GM04503 (cell line): ENCODE measurements around the gene MPP3.

ENCODE experiments used
- DNase-seq: peaks from one replicate; pipeline ENCODE4 v3.0.0-alpha.2; 2012; ENCODE audit warnings: low read depth

MPP3 gene

DNA sequence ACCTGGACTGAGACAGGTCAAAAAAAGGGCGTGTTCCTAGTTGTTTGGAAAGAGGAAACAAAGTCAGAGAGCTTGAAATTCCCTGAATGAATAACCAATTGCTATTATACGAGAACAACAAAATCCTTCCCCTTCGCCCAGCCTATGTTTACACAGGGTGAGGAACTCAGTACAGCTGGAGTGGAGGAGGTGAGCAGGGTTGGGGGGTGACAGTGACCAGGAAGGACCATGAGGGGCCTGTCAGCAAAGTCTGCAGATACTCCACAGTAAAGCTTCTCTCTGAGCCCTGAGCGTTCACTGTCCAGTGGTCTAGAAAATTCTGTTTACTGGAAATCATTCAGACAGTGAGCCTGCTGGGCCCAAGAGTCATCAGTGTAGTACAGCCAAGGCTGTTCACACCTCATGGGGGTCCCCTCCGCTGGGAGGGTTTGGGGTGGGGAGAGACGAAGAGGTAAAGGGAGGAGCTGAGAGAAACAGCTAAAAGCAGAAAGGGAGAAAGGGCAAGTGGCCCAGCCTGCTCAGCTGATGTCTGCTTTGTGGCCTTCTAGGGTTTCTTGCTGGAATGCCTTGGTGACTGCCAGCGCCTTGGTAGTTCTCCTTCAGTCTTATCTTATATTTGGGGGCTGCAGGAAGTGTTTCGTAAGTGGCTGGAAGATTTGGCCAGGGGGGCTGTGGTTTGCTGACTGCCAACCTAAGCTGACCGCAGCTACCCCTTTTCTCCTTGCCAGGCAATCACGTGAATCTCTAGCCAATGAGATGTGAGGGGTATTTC is 59.9 kb downstream of the MPP3 start:
- DNase-seq: no peak

DNA sequence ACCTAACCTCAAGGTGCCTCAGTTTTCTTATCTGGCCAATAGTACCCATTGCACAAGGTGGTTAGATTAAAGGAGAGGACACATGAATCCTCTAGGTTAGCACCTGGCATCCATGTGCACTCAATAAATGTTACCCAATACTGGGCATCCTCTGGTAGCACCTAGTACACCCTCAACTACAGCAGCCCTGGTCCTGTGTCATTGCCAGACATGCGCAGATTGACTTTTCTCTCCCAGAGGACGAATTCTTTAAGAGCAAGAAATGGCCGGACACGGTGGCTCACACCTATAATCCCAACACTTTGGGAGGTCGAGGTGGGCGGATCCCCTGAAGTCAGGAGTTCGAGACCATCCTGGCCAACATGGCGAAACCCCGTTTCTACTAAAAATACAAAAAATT is 61.5 kb downstream of the MPP3 start:
- DNase-seq: no peak

DNA sequence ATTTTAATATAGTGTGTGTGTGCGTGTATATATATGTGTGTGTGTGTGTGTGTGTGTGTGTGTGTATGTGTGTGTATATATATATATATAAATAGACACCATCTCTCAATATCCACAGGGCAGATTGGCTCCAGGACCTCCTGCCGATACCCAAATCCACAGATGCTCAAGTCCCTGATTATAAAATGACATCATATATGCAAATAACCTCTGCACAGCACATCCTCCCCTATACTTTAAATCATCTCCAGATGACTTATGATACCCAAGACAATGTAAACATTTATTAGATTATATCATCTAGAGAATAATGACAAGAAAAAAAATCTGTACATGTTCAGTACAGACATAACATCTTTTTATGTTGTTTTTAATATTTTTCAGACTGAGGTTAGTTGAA is 62.0 kb downstream of the MPP3 start:
- no peak for DNase-seq

DNA sequence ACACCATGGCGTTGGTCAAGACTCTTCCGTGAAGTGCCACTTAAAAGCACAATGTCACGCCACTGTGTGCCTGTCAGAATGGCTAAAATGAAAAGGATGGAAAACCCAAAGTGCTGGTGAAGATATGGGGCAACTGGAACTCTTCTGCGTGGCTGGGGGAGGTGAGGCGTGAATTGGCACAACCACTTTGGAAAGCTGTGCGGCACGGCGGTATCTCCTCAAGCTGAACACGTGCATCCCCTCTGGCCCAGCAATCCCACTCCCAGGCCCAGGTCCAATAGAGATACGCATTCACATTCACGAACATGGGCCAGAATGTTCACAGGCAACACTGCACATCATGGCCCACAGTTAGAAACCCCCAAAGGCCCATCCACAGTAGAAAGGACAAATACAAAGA is 63.1 kb downstream of the MPP3 start:
- DNase-seq: no peak

DNA sequence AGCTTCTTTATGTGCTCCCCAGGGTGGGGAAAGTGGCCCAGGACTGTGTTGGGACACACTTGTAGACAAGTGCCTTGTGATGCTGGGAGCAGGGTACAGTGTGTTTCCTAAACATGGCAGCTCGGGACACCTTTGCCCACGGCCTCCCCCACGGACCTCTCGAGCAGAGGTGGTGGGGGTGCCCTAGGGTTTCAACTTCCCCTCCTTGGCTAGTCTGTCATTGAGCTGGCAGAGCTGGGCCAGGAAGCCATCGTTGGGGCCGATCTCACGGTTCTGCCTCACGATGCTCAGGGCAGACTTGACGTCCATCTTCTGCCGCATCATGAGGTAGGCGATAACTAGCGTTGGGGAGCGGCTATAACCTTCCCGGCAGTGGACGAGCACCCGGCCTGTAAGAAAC is 63.5 kb downstream of the MPP3 start:
- no peak for DNase-seq

DNA sequence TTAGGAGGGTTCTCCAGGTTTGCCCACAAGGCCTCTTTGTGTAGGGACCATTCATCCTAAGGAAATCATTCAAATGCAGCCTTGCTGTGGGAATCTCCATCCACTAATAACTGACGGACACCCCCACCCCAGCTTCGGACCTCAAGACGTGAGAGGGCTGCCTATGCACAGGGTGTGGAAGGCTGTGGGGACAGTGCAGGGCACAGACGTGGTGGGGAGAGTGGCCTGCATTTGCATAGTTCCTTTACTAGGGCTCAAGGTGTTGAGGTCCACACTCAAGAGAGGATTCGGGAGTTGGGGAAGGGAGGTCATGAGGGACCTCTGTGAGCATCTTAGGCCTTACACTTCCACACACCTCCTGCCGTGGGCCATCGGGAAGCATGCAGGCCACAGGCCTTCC is 64.0 kb downstream of the MPP3 start:
- DNase-seq: no peak

DNA sequence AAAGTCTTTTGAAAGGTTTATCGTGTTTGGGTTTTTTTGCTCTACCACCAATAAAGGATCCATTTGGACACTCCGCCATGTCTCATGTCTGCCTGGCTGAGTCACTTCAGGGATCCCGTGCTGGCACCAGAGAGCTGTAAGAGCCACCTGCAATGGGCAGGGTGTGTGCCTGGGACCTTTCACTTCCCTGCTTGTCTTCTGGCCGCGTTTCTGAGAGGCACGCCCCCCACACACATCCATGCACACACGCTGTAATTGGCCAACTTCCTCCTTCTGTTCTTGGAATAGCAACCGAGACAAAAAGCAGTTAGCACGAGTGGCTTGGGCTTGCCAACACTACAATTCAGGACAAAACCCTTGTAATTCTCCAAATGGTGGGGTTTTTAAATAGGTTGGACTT is 64.6 kb downstream of the MPP3 start:
- no peak for DNase-seq

DNA sequence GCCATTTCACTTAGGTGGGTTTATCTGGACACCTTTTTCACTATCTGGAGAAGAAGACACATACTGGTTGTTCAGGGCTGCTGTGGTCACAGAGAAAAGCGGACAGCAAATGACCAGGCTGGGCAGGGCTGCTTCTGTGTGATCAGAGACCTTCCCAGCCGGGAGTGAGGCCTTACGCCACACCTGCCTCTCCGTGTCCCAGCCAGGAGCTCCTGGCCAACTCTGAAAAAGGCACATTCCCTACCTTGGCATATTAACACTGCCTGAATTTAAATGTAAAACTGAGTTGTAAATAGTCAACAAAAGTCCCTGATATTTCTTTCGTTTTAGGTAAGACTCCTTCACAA is 65.3 kb downstream of the MPP3 start:
- DNase-seq: no peak

DNA sequence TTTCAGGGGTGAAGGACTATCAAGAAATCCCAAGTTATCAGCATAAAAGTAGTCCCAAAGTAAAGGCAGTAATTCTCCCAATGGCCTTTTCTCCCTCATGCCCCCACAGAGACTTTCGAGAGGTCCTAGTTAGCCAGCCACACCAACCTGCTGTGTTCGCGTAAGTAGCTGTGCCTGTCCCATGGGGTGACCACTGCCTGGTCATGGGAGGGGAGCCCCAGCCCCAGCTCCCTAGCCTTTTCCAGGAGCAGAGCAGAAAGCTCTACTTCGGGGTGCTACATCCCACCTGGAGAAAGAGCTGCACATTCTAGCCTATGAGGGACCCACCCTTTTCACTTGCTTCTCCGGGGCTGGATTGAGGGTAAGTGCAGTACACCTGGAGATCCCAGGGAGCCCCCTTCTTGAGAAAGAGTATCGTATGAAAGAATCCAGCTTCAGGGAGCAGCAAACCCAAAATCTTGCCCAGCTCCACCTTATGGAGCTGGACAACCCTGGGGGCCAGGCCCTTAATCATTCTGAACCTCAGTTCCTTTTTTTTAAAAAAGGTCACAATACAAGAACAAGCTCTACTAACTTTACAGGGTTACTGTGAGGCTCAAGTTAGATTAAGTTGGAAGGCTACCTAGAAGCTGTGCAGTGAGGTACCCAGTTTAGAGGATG is 65.8 kb downstream of the MPP3 start:
- no peak for DNase-seq

DNA sequence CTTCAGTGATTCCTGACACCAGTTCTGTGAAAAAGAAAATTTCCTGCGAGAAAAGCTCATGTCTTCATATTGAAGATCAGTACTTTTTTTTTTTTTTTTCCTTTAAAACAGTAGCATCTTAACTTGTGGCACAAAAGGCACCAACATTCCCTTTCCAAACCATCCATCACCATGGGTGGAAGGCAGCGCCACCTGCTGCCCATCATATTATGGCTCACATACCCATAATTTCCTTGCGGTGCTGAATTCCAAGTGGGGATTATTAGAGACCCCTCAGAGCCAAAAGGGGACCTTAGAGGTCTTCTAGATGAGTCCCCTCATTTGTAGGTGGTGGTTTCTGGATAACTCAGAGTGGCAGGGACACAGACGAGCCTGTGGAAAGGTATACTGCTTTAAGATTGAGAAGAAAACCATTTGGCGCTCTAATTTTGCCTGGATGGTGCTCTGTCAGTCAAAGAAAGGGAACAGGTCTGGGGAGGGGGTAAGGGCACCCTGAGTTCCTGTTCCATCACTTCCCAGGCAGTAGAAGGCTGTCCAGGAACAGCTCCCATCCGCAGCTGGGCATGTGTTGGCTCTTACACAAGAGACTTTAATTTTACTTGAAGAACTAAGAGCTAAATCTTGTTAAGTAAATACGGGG is 66.4 kb downstream of the MPP3 start:
- DNase-seq: no peak

DNA sequence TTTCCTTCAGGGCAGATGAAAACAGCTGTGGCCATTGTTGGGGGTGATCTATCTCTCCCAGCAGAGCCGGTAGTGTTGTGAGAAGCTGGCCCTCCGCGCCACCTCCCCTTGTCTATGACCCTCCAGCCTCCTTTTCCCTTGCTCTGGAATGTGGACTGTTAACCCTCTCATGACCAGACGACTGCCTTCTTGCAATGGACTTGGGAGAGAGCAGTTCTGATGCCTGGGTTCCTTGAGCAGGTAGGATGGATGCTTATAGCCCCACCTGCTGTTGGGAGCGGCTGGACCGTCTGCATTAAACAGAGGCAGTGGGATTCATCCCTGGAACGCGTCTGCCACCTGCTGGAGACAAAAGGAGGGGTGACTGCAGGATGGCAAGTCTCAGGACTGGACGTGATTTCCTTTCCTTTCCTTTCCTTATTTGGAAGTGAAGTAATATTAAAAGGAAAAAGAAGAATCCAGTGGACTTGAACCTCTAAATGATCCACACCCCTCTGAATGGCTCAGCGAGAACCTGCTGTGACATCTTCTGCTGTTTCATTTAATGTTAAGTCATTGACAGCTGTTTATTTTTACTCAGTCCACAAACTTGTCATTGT is 72.6 kb downstream of the MPP3 start:
- no peak for DNase-seq

DNA sequence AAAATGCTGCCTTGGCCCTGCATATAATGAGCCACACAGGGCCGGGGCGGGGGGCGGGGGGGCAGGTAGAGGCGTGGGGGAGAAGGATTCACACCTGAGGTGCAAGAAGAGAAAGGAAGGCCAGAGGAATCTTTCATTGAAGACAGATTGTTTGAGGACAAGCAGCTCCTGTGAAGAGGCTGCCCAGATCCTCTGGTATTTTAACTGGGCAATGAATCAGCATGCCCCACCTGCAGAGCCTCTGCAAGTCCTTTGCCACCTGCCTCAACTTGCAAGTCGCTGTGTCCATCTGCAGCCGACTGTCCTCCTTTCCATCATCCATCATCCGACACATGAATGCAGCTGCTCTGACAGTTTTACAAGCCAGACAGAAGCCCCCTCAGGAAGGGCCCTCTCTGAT is 73.1 kb downstream of the MPP3 start:
- DNase-seq: no peak

DNA sequence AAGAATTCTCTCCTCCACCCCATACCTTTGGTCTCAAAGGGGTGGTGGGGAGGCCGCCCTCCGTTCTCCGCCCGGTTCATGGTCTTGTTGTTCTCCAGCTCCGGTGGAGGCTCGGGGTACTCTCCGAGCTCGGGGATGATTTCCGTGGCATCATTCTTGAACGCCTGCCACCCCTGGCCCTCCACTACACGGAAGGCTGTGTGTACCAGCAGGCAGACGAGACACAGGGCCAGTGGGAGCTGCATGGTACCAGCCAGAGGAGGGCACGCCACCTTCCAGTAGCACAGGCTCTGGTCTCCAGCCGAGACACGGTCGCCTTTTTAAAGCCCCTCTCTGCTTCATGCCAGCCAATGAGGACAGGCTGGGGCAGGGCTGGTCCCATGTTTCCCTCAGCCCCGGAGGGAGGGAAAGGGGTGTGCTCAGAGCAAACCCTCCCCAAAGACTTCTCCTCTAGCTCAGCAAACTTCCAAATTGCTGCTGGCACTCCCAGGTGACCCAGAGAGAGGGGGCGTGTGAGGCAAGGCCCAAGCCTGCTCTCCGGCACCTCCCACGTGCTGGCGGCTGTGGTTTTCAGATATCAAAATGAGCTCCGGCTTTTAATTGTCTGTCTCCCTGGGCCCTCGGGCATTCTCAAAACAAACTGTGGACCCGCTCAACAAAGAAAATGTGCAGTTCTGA is 74.3 kb downstream of the MPP3 start, which contains the start of gene SOST:
Gene SOST, minus strand, starts transcription at position 295 of the 678 bp plus-strand sequence. Its CDS starts 50 bp downstream, at position 245.
- no peak for DNase-seq

DNA sequence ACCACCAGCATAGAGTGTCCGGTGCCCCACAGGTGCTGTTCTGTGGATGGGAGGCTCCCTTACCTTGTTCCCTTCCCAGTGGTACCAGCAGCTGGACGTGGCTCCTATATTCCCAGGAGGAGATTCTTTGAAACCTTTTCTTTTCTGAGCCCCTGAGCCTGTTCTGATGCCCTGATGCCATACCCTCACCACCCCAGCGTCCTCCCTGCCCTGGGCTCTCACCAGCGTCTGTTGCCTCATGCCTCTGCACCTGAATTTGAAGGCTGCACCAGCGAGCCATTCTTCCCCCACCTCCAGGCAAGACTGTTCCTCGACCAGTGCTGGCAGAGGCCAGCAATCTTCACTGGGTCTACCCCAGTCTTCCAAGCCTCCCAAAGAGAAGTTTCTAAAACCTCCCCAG is 74.9 kb downstream of the MPP3 start:
- no peak for DNase-seq

DNA sequence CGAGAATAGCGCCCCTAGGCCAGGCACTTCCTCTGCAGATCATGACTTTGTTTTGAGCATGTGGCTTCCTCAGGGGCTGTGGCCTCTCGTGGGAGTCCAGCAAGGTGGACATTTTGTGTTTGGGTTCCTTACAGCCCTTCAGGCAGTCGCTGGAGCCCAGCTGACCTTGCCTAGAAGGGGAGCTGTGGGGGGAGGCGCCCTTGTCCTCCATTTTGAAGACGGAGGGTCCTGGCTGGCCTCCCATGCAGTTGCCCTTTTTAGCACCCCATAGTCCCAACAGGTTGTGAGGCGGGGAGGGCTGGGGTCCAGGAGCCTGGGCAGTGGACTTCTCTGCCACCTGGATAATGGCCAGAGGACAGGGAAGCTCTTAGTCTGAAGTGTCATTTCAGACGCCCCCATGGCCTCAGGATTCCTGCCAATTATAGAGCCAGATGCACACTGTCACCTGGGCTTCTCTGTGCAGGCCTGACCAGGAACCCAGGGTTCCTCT is 75.7 kb downstream of the MPP3 start:
- no peak for DNase-seq

DNA sequence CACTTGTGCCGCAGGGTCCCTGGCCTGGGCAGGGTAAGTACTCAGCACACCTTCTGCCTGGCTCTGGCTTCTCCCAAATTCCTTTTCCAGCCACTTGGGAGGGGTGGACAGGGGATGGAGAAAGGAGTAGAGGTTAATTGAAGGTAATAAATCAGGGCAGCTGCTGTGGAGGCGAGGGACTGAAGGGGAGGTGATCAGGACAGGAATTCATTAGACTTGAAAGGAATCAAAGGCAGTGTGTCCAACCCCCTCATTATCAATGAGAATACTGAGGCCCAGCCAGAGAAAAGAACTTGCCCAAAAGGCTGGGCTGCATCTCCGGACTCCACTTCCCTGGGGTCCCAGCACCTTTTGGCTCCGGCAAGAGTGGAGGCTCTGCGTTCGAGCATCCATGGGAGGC is 76.7 kb downstream of the MPP3 start:
- no peak for DNase-seq

DNA sequence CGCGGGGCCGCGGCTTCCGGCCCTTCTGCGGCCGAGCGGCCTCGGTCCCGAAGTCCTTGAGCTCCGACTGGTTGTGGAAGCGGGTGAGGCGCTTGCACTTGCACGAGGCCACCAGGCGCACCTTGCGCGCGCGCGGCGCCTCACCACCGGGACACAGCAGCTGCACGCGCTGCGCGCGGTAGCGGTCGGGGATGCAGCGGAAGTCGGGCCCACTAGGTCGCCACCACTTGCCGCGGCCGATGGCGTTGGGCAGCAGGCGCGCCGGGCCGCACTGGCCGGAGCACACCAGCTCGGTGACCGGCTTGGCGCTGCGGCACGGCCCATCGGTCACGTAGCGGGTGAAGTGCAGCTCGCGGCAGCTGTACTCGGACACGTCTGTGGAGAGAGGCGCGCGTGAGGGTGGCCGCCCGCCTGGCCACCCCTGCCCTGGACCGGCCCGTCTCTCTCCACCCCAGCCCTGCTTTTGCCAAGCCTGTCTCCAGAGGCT is 77.5 kb downstream of the MPP3 start:
- no peak for DNase-seq

DNA sequence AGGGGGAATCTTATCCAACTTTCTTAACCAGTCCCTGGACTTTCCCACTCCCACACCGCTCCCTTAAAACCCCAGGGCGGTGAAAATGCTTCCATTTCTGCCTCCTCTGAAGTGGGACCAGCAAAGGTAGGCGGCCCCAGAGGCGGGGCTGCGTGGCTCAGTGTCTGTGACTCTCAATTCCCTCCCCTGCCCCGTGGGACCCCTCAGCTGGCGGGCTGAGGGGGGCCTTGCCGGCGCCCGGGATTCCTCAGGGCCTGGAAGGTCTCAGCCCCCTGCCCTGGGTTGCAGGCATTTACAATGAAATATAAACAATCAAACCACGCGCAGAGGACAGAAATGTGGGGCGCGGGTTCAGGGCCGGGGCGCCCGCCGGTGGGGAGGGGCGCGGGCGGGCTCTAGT is 78.0 kb downstream of the MPP3 start:
- no peak for DNase-seq

DNA sequence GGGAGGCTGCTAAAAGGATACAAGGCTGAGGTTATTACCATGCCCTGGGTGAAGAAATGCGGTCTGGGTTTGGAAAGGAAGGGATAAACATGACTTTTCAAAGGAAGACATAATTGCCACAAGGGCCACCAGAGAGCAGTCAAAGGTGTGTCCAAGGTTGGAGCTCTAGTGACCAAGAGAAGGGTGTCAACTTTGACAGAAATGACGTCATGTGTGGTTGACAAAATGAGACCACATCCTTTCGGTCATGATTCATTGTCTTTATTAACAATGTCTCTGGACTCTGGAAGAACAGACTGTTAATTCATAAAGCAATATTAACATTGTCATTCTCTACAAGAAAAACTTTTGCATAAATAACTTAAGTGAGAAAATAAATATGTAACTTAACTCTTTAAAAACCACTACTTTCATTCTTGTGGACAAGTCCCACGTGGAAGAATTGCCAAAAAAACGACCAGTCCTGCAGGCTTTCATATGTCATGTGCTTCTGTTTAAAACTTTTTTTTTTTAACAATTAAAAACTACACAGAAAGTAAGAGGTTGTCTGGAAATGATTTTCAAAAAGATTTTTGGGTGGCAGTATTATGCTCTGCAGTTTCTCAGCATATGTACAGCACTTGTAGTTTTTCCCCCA is 79.3 kb downstream of the MPP3 start:
- DNase-seq: no peak
